Stimulated activated CD4-positive, alpha-beta T cell treated with anti-CD3 and anti-CD28 coated beads, TNF-alpha, amount 100 ng/mL, for 24 hours (primary cell): ENCODE data around the gene FBXO33.
"Not testable (repeated sequence)": the region's sequence is repeated elsewhere in the genome, so short reads cannot be mapped to it uniquely, and the experiment has no call there.

Experiments used
- DNase-seq, 3 experiments: peaks; one replicate each; pipeline ENCODE4 v3.0.0-alpha.2; 2020; ENCODE audit warnings: low read depth in 3 of 3

Gene FBXO33

DNA sequence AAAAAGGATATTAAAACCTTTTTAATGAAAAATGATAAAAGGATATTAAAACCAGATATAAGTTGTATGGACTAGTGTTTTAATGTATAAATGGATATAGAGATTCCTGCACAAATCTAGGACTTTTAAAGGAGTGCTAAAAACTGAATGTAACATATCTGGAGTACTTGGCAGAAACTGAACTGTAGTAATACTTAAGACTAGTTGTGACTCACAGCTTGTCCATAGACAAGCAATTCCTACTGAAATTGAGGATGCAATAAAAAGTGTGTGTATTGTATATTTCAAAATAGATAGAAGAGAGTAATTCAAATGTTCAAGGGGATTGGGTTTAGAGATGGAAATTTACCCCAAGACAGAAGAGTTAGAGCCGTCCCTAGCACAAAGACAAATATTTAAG lies 59.6 kb downstream of the FBXO33 start:
- DNase-seq: no peak

DNA sequence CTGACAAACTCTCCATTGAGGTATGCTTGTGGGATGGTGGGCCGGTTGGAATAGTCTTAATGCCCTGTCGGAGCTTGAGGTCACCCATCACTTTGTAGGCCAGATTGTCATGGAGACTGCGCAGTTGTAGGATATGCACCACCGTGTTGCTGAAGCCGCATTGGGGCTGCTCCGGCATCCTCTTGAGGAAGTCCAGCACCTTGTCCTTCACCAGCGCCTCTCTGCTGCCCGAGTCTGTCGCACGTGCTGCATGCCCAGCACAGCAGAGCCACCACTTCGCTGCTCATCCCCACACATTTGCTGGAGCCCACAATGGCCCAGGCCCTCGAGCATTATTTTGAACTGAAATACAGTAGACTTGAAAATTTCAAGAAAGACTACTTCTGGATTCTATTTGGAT lies 61.8 kb downstream of the FBXO33 start:
- no peak for DNase-seq

DNA sequence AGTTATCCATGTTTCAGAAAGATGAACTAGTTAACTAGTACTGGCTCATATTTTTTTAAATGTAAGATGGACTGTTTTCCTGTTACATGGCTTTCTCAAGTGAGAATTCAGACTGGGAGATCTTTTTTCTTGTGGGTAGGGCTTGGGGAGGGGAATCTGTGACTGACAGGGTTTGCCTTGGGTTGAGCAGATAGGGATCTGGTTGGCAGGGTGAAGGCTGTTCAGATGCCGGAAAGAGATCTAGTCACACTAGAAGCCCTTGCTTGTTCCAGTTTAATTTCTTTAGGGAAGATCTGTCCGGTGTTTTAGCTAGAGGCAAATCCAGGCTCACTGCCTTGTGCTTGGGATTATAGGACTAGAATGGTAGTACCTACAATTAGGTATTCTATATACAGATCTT lies 63.2 kb downstream of the FBXO33 start:
- DNase-seq: no peak

DNA sequence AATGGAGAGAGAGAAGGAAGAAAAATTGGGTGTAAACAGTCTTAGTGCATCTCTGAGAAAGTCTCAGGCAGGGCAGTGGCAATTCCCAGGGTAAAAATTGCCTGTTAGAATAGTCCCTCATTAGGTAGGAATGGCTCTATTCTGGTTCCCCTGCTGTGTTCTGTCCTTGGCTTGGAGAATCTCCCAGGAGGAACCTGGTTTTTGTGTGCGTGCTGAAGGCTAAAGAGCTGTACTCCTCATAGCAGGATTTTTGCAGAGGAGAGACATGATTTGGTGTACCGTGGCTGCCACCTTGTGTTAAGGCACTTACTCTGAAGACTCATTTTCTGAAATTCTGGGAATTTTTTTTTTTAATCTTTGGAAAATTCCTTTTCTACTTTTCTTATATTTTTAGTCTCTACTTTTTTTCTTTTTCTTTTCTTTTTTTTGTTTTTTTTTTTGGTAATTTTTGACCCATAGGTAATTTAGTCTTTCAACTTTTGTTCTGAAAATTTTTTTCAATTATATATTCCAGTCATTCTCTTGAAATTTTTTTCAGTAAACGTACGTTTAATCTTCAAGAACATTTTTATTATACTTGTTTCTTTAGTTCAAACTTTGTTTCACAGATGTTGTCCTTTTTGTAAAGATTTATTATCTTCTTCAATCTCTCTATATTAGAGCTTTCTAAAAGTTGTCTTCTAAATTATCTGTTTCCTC lies 63.8 kb downstream of the FBXO33 start:
- peak in 2 of 3 experiments; percentile 11 for DNase-seq

DNA sequence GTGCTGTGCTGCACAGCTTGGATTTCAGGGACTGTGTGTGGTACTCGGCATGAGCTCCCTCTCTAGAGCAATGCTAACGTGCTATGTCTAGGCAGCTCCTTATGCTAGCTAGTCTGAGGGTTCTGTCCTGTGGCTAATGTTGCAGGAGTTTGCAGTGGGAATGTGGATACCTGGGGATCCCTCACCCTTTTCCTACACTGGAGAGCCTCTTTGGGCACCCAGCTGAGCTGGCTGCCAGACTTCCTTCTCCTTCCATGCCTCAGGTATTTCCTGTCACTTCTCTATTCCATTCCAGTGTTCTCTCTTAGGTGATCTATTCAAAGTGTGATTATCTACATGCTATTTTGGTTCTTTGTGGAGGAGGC lies 64.9 kb downstream of the FBXO33 start:
- no peak for DNase-seq

DNA sequence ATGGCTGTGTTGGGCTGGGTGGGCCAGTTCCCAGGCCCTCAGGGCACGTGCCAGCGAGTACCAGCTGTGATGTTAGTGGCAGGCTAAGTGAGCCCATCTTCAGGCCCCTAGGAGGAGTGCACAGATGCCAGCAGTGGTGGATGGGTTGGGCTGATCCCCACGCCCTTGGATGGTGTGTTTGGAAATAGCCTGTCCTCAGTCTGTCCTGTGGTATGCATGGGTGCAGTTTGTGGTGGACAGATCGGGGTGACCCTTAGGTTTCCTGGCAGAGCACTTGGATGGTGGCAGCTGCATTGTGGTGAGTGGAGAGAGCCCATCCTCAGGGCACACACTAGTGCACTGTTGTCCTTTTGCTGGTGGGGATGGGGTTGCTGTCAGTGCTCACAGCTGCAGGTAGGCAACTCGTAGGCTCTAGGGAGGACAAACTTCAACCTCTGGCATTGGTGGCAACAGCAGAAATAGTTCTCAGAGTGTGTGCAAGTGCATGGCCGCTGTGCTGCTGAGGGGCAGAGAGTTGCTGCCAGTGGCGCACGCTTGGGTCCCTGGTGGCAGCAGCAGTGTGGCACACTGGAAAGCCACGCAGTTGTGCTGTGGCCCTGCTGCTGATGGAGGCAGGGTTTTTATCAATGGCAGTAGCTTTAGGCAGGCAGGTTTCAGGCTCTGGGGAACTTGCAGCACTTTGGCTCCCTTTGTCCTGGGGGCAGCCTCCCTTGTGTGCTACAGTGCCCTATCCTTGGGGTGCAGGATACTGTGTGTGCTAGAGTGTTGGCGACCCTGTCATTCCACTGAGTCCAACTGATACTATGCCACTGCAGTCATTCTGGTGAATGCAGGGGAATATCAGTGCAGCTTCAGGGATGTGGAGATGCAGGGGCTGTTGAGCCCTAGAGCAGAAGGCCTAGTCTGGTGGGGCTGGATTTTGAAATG lies 65.5 kb downstream of the FBXO33 start:
- no peak for DNase-seq

DNA sequence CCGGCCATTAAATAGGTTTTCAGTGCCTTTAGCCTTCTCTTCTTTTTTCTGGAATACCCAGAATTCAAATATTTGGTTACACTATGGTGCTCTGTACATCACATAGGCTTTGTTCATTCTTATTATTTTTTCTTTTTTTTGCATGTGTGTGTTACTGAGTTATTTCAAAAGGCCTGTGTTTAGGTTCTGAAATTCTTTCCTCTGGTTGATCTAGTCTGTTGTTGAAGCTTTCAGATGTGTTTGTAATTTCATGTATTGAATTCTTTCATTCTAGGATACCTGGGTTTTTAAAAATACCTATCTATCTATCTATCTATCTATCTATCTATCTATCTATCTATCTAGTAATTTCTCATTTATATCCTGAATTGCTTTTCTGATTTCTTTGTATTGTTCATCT lies 66.9 kb downstream of the FBXO33 start:
- DNase-seq: no peak

DNA sequence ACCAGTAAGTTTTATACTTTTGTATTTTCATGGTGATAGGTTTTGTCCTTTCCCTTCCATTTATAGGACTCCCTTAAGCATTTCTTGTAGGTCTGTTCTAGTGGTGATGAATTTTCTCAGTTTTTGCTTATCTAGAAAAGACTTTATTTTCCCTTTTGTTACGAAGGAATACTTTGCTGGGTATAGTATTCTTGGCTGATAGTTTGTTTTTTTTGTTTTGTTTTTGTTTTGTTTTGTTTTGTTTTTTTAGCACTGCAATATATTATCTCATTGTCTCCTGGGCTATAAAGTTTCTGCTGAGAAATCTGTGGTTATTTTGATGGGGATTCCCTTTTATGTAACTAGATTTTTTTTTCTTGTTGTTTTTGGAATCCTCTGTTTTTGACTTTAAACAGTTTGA lies 67.7 kb downstream of the FBXO33 start:
- DNase-seq: no peak

DNA sequence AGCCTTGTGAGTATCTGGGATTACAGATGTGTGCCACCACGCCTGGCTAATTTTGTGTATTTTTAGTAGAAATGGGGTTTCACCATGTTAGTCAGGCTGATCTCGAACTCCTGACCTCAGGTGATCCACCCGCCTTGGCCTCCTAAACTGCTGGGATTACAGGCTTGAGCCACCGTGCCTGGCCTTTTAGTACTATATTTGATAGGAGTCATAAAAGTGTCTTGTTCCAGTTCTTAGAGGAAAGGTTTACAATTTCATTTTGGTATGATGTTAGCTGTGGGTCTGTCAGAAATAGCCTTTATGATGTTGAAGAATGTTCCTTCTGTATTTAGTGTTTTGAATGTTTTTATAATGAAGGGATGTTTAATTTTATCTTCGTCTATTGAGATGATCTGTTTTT lies 70.7 kb downstream of the FBXO33 start:
- not testable (repeated sequence) for DNase-seq

DNA sequence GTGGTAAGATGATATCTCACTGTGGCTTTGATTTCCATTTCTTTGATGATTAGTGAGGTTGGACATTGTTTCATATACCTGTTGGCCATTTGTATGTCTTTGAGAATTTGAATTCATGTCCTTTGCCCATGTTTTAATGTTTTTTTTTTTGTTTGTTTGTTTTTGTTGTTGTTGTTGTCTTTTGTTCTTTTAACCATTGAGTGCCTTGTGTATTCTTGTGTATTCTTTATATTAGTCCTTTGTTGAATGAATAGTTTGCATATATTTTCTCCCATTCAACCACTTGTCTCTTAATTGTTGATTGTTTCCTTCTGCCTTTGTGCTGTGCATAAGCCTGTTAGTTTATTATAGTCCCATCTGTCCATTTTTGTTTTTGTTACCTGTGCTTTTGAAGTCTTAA lies 71.9 kb downstream of the FBXO33 start:
- DNase-seq: no peak

DNA sequence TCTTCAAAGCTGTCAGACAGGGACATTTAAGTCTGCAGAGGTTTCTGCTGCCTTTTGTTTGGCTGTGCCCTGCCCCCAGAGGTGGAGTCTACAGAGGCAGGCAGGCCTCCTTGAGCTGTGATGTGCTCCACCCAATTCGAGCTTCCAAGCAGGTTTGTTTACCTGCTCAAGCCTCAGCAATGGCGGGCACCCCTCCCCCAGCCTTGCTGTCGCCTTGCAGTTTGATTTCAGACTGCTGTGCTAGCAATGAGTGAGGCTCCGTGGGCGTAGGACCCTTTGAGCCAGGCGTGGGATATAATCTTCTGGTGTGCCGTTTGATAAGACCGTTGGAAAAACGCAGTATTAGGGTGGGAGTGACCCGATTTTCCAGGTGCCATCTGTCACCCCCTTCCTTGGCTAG lies 73.2 kb downstream of the FBXO33 start:
- DNase-seq: not testable (repeated sequence)

DNA sequence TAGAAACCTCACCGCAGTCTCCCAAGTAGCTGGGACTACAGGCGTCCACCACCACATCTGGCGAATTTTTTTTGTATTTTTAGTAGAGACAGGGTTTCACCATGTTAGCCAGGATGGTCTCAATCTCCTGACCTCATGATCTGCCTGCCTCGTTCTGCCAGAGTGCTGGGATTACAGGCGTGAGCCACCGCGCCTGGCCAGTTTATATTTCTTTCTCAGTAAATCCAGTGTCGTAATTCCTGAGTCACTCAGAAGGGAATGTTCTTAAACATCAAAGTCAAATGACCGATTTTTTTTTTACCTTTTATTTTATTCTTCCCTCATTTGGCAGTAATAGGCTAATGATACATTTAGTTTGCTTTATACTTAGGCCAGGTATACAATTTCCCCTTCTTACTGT lies 80.5 kb downstream of the FBXO33 start:
- no peak for DNase-seq

DNA sequence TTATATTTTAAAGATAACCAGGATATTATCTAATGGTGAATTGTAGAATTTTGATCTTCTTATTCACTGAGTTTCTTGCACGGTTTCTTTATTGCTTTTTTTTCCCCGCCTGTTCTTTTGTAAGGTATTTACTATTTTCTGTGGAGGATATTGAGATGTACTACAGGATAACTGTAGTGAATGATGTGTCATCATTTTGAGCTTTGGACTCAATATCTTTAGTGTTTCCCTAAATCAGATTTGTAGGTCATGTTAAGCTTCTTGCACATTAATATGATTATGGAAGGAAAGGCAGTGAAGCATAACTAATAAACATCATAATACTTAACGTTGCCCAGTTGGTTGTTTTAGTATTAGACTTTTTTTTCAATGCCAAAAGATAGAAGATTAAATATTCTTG lies 81.4 kb downstream of the FBXO33 start:
- no peak for DNase-seq
